DND-41 (cell line): Measurements from ENCODE around the gene CNNM1.

Source experiments
- ATAC-seq: fragments of 200-7000 bp; cut with Tn5 transposase; 3 replicates; pipeline ENCODE4 v1.9.1; 2021; ENCODE audit warnings: low read depth; ENCODE audit not compliant: insufficient read depth
- DNase-seq: peaks from one replicate; pipeline ENCODE4 v3.0.0-alpha.2; 2020
- H2AFZ ChIP-seq: 2 replicates; pipeline ENCODE4 v1.6.0; 2012; ENCODE audit warnings: low read depth, low read length
- H3K27ac ChIP-seq: 2 replicates; pipeline ENCODE4 v1.5.1; 2012; ENCODE audit warnings: low read length, inconsistent platforms
- H3K27me3 ChIP-seq: fragments of 200-600 bp; sonication (generic); 2 replicates; pipeline ENCODE4 v1.6.0; 2012; ENCODE audit warnings: low read length, mild to moderate bottlenecking, inconsistent platforms; ENCODE audit not compliant: insufficient read depth, poor library complexity
- H3K36me3 ChIP-seq: 2 replicates; pipeline ENCODE4 v1.5.1; 2012; ENCODE audit warnings: low read length, inconsistent platforms; ENCODE audit not compliant: insufficient read depth
- H3K4me1 ChIP-seq: 2 replicates; pipeline ENCODE4 v1.5.1; 2012; ENCODE audit warnings: mild to moderate bottlenecking, low read length; ENCODE audit not compliant: insufficient read depth
- H3K4me2 ChIP-seq: 2 replicates; pipeline ENCODE4 v1.6.0; 2012; ENCODE audit warnings: mild to moderate bottlenecking, moderate library complexity, low read length, inconsistent platforms; ENCODE audit not compliant: insufficient read depth
- H3K4me3 ChIP-seq, 2 experiments: fragments of 200-600 bp in 1 of 2; shearing (Covaris generic) in 1 of 2; 2 replicates each; pipeline ENCODE4 v1.5.1; 2012 to 2016; ENCODE audit warnings: inconsistent platforms in 2 of 2, low read length in 2 of 2, mild to moderate bottlenecking in 2 of 2, low read depth in 1 of 2, moderate library complexity in 1 of 2
- H3K79me2 ChIP-seq: 2 replicates; pipeline ENCODE4 v1.6.0; 2012; ENCODE audit warnings: low read length, inconsistent platforms; ENCODE audit not compliant: insufficient read depth
- H3K9ac ChIP-seq: 2 replicates; pipeline ENCODE4 v1.6.0; 2012; ENCODE audit warnings: low read depth, mild to moderate bottlenecking, inconsistent platforms, low read length, moderate library complexity
- H3K9me3 ChIP-seq: 2 replicates; pipeline ENCODE4 v1.5.1; 2012; ENCODE audit warnings: low read length, moderate library complexity, mild to moderate bottlenecking, inconsistent platforms; ENCODE audit not compliant: insufficient read depth, severe bottlenecking
- H4K20me1 ChIP-seq: 2 replicates; pipeline ENCODE4 v1.6.0; 2012; ENCODE audit warnings: low read length; ENCODE audit not compliant: insufficient read depth
- EZH2 ChIP-seq: IDR thresholded peaks from 3 replicates; pipeline ENCODE4 v1.6.1; 2012; ENCODE audit warnings: borderline replicate concordance, low read depth, mild to moderate bottlenecking, moderate library complexity, low read length, inconsistent platforms; ENCODE audit not compliant: severe bottlenecking
- TF ChIP-seq, protein P1 (sequence below): IDR thresholded peaks from 2 replicates; pipeline ENCODE4 v1.5.1; 2012; ENCODE audit warnings: borderline replicate concordance, low read length, moderate library complexity, mild to moderate bottlenecking; ENCODE audit not compliant: poor library complexity, severe bottlenecking; ENCODE audit errors: extremely low read depth

The CNNM1 gene

DNA sequence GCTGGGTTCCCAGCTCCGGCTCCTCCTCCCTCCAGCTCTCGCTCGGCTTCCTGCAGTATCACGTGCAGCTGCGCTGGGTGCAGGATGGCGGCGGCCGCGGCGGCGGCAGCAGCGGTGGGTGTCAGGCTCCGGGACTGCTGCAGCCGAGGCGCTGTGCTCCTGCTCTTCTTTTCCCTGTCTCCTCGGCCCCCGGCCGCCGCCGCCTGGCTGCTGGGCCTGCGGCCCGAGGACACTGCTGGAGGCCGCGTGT lies at the start of gene CNNM1:
CNNM1 (plus strand) TSS at position 53 of the 250 bp plus-strand sequence; CDS start at position 85, 32 bp downstream.
- no peaks in the 10 kb centered on the region for H3K4me1 ChIP-seq
- TF ChIP-seq EZH2 = no peak
- no peaks in the 10 kb centered on the region for H3K79me2 ChIP-seq
- no peak for ATAC-seq
- no peak within 1 kb of the TSS for H3K27ac ChIP-seq
- no peak within 1 kb of the TSS for H3K4me3 ChIP-seq
- H3K36me3 ChIP-seq = no peaks in the 10 kb centered on the region
- peaks cover 5% of the 10 kb centered on the region for H3K27me3 ChIP-seq
- no peak within 1 kb of the TSS for H3K4me2 ChIP-seq
- no peak within 1 kb of the TSS for H2AFZ ChIP-seq
- H3K9me3 ChIP-seq = no peaks in the 10 kb centered on the region
- no peak for DNase-seq
- H4K20me1 ChIP-seq = no peaks in the 10 kb centered on the region
- H3K9ac ChIP-seq = no peak within 1 kb of the TSS

DNA sequence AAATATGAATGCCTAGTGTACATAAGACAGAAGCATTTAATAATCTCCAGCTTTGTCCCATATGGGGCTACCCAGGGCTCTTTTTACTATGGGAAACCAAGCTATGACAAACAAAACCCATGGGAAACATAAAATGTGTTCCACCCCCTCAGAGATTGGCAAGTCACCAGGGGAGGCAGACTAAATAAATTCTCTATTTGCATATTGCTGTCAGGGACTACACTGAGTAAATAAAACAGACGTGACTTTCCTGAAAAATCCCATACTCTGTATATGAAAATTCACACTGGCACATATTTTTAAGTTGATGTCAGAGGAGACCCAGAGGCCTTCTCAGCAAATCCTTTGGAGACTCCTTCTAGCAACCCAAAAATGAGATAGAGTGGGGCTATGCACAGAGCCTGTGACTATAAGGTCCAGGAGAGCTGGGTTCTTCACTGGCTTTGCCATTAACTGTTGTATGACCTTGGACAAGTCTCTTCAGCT lies 49.5 kb upstream of the CNNM1 start:
- Histone ChIP-seq H4K20me1 (no peaks in the 10 kb centered on the region), H3K9me3 (peaks cover 7% of the 10 kb centered on the region), H3K4me2 (no peak overlapping the region), H3K4me1 (no peaks in the 10 kb centered on the region), H3K36me3 (no peaks in the 10 kb centered on the region), H3K9ac (no peak overlapping the region), H3K27me3 (peaks cover 14% of the 10 kb centered on the region), H2AFZ (no peak overlapping the region), H3K4me3 (no peak overlapping the region), H3K79me2 (no peaks in the 10 kb centered on the region), H3K27ac (no peak overlapping the region)
- no peak for TF ChIP-seq EZH2
- TF ChIP-seq, protein P1, sequence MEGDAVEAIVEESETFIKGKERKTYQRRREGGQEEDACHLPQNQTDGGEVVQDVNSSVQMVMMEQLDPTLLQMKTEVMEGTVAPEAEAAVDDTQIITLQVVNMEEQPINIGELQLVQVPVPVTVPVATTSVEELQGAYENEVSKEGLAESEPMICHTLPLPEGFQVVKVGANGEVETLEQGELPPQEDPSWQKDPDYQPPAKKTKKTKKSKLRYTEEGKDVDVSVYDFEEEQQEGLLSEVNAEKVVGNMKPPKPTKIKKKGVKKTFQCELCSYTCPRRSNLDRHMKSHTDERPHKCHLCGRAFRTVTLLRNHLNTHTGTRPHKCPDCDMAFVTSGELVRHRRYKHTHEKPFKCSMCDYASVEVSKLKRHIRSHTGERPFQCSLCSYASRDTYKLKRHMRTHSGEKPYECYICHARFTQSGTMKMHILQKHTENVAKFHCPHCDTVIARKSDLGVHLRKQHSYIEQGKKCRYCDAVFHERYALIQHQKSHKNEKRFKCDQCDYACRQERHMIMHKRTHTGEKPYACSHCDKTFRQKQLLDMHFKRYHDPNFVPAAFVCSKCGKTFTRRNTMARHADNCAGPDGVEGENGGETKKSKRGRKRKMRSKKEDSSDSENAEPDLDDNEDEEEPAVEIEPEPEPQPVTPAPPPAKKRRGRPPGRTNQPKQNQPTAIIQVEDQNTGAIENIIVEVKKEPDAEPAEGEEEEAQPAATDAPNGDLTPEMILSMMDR = no peak
- no peak for DNase-seq
- ATAC-seq = no peak

DNA sequence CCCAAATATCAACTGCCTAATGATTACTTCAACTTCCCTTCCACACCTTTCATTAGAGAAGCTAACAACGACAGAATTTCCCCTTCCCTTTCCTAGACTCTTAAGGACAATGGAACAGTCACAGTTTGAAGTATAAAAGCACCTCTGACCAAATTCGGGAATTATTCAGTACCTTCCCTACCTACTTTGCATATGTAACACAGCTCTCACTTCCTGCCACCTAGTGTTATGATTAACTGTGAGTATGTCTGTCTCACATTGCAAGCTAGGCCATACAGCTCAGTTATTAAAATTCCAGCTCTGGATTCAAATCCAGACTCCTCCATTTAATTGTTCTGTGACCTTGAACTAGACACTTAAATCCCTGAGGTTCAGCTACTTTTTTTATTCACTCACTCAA lies 48.7 kb upstream of the CNNM1 start:
- Histone ChIP-seq H3K9me3 (peaks cover 7% of the 10 kb centered on the region), H4K20me1 (no peaks in the 10 kb centered on the region), H3K79me2 (no peaks in the 10 kb centered on the region), H2AFZ (no peak overlapping the region), H3K9ac (no peak overlapping the region), H3K4me1 (no peaks in the 10 kb centered on the region), H3K4me3 (no peak overlapping the region), H3K27me3 (peaks cover 14% of the 10 kb centered on the region), H3K36me3 (no peaks in the 10 kb centered on the region), H3K27ac (no peak overlapping the region), H3K4me2 (no peak overlapping the region)
- no peak for TF ChIP-seq EZH2
- TF ChIP-seq, protein P1 = no peak
- DNase-seq (no peak), ATAC-seq (no peak)

DNA sequence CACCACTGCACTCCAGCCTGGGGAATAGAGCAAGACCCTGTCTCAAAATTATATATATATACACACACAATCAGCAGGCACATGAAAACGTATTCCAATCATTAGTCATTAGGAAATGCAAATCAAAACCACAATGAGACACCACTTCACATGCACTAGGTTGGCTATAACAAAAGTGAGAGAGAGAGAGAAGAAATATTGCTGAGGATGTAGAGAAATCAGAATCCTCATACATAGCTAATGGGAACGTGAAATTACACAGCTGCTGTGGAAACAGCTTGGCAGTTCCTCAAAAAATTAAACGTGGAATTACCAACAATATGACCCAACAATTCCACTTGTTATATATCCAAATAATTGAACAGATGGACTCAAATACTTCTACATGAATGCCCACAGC lies 43.3 kb upstream of the CNNM1 start:
- Histone ChIP-seq H3K9me3 (peaks cover 7% of the 10 kb centered on the region), H2AFZ (no peak overlapping the region), H3K9ac (no peak overlapping the region), H3K79me2 (no peaks in the 10 kb centered on the region), H4K20me1 (no peaks in the 10 kb centered on the region), H3K27me3 (peaks cover 2% of the 10 kb centered on the region), H3K27ac (no peak overlapping the region), H3K4me3 (no peak overlapping the region), H3K4me1 (no peaks in the 10 kb centered on the region), H3K36me3 (no peaks in the 10 kb centered on the region), H3K4me2 (no peak overlapping the region)
- TF ChIP-seq, protein P1 = no peak
- TF ChIP-seq EZH2 = no peak
- ATAC-seq (no peak), DNase-seq (no peak)
